GM19324 (cell line): ENCODE data around the gene CHRNA3.

Source experiments
- ATAC-seq: cut with Tn5 transposase; IDR thresholded peaks from one replicate; pipeline ENCODE4 v1.9.1; 2021; ENCODE audit warnings: mild to moderate bottlenecking, moderate library complexity; ENCODE audit not compliant: unreplicated experiment, low FRiP score

Gene CHRNA3

DNA sequence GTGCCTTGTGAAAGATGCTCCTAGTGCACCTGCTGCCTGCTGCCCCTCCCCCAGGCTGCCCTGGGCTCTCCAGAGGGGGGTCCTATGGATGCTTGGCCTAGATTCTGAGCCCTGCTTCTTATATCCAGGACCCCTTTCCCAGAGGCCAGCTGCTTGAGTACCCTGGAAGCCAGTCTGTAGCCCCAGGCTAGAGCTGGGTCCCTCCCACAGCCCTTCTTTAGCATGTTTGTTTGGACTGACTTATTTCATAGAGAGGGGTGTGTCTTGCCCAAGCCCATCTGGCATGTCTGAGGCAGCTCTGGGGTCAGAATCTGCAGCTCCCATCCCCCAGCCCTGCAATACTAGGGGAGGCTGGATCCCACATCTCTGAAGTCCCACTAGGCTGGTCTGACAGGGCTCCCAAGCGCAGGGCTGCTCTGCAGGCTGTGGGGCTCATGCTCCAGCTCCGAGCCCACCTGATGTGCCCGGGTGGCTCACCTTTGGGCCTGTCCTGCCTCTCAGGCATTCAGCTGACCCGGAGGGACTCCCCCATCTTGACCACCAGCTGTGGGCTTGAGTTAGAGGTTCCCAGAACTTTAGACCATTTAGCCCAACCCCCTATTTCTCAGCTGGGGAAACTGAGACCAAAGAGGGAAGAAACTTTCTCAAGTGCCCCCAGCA lies 17.1 kb upstream of the CHRNA3 start:
- ATAC-seq, result no peak

DNA sequence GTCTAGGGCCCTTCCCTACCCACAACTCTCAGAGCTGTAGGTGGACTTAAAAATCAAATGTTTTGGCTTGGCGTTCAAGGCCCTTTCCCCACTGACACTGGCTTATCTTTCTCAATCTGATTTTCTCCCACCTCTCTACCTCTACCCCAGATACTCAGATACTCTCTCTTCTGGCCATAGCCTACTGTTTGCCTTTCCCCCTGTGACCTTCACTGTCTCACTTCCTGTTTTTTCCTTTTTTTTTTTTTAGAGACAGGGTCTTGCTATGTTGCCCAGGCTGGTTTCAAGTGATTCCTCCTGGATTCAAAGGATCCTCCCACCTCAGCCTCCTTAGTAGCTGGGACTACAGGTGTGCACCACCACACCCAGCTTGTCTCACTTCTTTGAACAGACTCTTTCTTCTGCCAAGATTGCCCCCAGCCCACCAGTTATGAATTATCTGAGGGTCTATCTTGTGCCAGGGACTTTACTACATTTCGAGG lies 15.6 kb upstream of the CHRNA3 start:
- no peak for ATAC-seq

DNA sequence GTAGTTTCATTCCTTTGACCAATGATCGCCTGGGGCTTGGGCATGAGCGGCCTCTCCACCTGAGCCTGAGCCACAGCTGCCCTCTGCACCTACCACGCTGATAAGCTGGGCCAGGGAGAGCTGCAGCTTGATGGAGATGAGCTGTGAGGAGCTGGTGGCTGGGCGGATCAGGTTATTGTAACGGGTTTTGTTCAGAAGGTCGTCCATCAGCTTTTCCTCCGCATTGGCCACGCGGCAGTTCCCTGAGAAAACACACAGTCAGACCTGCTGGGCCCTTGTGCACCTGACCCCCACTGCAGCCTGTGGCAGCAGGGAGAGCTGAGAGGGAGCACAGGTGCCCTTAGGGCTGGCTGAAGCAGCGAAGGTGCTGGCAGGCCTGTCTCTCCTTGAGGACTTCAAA lies 14.6 kb upstream of the CHRNA3 start:
- ATAC-seq, result no peak

DNA sequence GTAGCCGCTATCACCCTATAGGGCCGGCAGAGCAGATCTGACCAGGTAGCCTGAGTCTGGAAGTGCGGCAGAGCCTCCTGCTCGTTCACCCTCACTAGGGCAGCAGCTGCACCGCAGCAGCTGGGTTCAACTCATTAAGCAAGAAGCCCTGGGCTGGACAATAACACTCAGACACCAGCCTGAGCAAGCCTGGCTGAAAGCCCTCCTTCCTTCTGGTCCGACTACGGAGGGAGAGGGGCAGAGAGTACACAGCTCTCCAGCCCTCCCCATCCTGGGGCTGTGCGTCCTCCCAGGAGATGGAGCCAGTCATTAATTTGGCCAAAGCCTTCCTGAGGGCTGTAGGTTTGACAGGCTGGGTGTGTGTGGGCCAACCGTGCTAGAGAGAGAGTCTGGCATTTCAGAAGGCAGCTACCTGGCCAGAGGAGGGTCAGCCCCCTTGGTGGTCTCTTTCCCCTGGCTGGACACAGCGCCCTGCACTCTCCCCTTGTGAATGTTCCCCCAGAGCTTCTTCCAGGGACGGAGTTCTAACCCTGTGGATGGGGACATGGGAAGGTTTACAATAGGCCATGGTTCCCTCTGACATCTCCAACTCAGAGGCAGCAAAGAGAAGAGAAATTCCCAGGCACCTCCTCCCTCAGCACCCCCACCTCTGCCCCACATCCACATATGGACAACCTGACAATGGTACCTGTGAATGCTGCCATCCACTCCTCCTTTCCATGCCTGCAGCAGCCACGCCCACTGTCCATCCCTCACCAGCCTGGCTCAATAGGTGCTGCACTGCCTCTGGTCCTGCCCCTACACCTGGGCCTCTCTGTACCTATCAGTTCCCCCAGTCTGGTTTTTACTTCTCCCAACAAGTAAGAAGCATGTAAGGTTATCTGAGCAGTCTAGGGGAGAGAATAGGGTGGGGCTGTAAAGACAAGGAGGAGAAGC lies 13.7 kb upstream of the CHRNA3 start:
- no peak for ATAC-seq

DNA sequence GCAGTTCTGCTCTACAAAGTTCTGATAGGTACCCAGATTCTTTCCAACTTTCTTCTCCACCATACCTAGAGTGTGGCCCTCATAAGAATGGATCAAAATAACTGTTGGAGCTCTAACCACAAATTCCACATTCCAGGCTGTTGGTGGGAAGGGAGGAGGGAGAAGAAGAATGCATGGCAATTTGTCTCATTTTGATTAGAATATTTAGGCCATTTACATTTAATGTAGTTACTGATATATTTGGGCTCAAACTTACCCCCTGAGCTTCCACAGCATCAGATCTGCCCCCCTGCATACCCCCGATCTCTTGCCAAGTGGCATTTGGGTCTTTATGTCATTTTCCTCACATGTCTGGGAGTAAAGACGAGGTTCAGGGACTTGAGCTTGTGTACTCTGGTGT lies 12.6 kb upstream of the CHRNA3 start:
- ATAC-seq, result no peak

DNA sequence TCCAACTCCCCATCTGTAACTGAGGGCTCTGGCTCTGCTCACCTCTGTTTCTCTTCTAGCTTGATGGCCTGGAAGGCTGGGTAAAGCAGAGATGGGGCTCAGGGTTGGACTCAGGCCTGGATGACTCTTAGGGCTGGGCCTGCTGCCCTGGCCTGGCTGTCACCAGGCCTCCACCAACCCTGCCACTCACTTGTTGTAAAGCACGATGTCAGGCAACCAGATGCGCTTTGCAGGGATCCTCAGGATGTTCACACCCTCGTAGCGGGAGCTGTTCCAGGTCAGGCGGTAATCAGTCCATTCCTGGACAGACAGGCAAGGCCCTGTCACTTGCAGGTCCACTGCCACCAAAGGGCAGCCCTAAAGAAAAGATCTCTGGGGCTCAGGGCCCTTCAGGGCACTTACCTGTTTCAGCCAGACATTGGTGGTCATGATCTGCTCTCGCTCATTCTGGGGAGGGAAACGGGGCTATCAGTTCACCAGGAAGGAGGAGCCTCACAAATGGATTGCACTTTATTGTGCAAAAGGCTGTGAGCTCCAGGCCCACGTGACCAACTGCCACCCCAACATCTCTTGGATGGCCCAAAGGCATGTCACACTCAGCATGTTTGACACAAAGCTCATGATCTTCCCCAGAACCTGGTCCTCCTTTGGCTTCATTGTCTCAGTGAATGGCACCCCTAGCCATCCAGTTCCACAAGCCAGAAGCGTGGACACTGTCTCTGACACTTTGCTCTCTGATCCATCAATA lies 10.3 kb upstream of the CHRNA3 start:
- no peak for ATAC-seq

DNA sequence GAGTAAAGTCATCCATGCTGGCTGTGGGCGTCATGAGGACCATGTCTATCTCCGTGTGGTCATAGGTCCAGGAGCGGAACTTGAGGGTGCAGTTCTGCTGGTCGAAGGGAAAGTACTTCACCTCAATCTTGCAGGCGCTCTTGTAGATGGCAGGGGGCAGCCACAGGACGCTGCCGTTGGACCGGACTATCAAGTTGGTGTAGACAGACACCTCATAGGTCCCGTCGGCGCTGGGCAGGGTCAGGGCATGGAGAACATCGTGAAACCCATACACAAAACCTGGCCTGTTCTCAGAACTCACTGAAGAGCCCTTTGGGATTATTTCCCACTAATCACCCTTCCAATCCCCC lies 8.9 kb upstream of the CHRNA3 start:
- no peak for ATAC-seq

DNA sequence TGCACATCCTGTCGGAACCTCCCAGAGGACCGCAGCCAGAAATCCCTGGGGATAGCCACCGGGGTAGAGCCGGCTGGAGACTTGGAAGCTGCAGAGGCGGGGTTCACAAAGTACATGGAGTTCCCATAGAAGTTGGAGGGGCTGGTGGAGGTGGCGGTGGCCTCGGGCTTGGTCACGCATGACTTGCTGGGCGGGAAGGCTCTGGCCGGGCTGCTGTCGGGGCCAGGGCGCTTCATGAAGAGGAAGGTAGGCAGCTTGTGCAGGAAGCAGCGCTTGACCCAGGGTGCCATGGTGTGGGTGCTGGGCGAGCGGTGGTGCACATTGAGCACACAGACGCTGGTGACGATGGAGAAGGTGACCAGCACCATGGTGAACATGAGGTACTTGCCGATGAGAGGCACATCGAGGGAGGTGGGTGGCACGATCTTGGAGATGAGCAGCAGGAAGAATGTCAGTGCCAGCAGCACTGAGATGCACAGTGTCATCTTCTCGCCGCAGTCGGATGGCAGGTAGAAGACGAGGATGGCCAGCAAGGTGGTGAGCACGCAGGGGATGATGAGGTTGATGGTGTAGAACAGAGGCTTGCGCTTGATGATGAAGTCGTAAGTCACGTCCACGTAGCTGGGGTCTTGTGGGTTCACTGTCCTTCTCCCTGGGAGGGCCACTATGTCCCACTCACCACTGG lies 8.4 kb upstream of the CHRNA3 start:
- no peak for ATAC-seq

DNA sequence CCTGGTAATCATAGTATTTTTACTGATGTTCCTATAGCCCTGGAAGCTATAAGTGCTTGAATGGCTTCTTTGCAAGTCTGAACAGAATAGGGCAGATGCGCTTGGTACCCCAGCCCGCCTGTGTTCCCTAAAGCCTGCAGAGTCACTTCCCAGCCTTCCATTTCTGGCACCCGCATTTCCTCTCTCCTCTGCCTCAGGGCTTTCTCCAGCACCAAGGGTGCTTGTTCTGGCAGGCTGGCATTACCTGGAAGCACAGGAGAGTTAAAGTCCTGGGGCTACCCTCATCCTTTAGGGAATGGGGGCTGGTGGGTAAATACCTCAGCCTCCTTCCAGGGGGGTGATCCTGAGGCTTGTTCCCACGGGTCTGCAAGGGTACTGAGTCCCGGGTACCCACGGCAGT lies 7.4 kb upstream of the CHRNA3 start:
- ATAC-seq, result no peak

DNA sequence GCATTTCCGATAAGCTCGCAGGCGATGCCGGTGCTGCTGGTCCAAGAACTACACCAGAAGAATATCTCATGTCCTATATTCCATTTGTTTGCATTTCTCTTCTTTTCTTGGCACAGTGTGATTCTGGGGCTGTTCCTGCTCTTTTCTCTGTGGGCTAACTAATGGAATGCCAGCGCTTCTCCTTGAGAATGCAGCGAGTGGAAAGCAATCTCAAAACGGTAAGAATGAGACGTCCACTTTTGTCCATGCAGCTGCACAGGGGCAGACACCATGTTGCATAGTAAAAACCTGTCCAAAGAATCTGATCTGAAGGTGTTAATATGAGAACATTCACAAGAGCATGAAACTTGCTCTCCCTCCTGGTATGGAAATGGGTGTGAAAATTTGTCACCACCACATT lies 6.6 kb upstream of the CHRNA3 start:
- no peak for ATAC-seq

DNA sequence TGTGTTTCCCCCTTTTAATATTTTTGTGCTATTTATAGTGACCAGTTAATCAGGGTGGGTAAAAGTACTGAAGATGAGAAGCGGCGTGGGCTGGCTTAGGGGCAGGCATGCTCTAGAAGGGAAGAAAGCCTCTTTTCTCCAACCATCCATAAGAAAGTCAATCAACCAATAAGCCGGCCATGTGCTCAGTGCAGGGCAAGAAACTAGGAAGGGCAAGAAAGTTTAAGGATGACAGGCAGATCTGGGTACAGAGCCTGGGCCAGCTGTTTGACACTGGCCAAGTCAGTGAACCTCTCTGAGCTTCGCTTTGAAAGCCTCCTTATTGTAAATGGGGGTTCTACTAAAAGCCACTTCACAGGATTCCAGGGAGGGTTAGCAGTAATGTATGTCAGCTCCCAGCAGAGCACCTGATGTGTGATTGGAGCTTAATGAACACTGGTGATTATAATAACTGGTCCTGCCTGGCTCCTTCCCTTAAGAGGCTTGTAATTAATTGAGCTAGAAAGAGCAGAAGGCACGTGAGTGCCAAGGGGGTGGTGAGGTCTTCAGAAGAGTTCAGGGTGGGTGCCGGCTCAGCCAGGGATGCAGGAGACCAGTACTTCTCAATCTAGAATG lies 5.7 kb upstream of the CHRNA3 start:
- no peak for ATAC-seq

DNA sequence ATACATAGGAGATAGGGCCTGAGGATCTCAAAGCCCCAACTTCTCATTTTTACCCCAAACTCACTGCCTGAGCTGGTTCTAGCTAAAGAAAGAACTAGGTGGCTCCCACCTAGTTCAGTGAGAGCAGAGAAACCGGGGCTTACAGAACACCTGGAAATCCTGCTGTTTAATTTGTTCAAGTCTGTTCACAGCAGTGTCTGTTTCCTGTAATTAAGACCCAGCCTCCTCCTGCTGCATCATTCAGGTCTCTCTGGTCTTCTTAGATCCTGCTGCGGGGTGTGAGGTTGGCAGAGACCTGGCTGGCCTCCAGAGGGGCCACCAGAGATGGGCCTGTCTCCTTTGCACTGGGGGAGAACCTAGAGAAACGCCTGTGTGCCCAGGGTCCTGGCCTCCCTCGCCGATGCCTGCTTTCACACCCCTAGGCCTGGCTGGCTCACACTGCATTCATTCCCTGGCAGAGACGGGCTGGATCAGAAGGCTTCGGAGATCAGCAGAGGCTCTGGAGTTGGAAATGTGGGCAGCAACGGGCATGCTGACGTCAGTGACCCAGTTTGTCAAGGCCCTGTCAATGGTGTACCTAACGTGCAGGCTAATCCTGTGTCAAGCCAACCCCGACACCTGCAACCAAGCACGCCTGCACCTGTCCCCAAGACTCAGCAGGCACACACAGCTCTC lies 4.9 kb upstream of the CHRNA3 start:
- ATAC-seq, result no peak

DNA sequence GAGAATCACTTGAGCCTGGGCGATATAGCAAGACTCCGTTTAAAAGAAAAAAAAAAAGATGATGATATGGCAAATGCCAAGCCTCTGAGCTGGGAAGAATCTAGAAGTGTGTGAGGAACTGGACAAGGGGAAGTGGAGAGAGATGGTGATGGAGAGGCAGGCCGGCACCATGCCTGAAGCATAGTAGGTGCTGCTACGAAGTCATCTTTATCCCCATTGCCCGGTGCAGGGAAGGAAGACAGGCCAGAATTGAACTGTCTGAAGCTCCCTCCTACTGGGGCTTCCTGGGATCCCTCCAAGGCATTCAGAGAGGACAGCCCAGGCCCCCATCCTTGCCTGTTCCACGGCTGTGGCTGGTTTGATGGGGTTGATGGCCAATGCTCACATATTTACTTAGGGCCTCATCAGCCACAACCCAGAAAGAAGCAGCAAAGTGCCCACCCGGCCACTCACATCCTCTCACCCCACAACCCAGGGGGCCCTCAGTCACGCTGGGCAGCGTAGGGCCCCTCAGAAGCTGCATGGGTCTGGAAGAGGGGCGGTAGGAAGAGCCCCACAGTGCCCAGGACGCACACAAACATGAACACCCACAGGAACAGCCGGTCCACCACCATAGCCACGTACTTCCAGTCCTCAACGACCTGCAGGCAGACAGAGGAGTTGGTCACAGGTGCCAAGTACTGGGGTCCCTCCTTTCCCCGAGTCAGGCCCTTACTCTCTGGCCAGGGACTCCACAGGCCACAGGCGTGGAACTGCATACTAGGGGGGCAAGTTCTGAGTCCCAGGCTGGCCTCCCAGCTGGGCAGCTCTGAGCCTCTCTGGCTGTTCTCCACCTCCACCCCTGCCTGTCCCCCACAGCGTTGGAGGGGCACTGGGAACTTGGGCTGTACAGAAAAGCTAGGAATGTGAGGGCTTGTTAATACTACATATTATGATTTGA lies 4.1 kb upstream of the CHRNA3 start:
- ATAC-seq, result no peak

DNA sequence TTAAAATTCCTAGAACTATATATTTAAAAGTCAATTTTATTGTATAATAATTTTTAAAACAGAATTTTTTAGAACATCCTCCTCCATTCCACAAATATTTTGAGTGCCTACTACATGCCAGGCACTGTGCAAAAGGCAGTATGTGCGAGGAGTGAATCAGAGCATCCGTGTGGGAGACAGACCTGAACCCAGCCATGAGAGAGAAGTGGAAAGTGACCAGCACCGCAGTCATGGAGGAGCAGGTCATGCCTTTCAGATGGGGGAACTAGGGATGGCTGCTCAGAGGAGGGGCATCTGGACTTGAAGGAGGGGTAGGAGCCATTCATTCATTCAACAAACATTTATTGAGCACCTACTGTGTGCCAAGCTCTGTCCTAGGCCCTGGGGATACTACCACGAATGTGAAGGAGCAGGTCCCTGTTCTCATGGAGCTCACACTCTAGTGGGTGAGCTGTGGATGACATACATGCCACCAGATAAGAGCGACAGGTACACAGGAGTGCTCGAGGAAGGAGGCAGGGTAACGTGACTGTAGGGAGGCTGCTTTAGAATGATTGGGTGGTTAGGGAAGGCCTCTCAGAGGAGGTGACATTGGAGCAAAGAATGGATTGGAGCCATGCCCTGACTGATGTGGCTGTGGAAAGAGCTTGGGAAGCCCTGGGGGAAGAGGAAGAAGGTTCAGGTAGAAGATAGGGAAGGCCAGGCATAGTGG lies 3.1 kb upstream of the CHRNA3 start:
- ATAC-seq, result no peak

DNA sequence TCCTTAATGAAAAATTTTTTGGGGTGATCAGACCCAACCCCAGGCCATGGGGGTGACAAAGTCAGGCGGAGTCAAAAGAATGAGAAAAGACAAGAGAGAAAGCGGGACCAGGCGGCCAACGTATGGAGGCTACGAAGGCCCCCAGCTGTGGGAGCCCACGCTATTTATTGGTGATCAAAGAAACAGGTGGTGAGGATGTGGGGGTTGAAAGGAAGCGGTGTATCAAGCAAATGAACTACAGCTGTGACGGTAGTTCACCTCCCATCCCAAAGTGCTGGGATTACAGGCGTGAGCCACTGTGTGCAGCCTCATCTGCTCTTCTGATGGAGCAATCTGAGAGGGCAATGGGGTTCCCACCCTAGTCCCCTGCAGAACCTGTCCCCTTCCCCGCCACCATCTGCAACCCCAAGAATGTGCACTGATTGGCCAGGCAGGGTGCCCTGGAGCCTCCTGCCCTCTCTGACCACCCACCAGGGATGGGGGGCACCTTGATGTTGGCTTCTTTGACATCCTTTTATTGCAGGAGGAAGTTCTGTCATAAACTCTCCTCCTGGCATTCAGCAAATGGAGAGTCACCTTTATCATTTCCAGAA lies 1.1 kb upstream of the CHRNA3 start:
- ATAC-seq, result no peak

DNA sequence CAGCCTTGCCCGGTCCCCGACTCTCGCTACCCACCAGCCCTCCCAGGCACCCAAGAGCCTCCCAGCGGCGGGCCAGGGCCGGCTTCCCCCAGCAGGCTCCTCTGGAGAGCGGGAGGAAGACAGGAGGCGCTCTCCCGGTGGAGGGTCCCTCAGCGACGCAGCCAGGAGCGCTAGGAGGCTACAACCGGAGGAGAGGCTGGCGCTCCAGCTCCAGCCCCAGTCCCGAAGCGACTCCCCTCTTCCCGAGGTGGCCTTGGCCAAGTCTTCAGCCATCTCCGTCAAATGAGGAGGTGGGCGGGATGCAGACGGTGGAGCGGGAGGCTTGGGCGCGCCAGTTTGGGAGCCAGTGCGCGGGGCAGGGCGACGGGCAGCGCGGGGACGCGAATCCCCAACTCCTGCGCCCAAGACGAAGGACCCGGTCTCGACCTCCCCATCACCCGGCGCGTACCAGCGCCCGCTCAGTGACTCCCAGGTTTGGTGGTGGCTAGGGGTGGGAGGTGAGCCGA lies 722 bp downstream of the CHRNA3 start:
- no peak for ATAC-seq
